Fibroblast of the aortic adventitia (primary cell): ENCODE measurements around the gene PARD6G. TPM values are rescaled to one million over a fixed set of nuclear protein-coding genes. Genes with fewer than 3 reads are reported as not detected.

Source experiments
- DNase-seq: peaks from one replicate; pipeline ENCODE4 v3.0.0-alpha.2; 2010; ENCODE audit warnings: low read depth
- H3K4me3 ChIP-seq: 2 replicates; pipeline ENCODE4 v1.5.1; 2011; ENCODE audit warnings: low read depth, mild to moderate bottlenecking, control low read depth, low read length, moderate library complexity
- CTCF ChIP-seq: IDR thresholded peaks from 2 replicates; pipeline ENCODE4 v1.5.1; 2011; ENCODE audit warnings: mild to moderate bottlenecking, low read length, control low read depth, inconsistent platforms; ENCODE audit not compliant: insufficient read depth
- total RNA-seq: library from RNA; depleted of rRNA; stranded (reverse); fragments of >200 nt; gene quantifications from 2 replicates; pipeline ENCODE4 v1.2.3, GENCODE V29; 2012; ENCODE audit warnings: low replicate concordance

PARD6G gene
- total RNA-seq, 1 donor = 0.54 TPM

GRCh38 chr18:80163183-80163582 lies 84.1 kb downstream of the PARD6G start:
- DNase-seq = no peak
- TF ChIP-seq CTCF = no peak
- no peak overlapping the region for H3K4me3 ChIP-seq

- TF ChIP-seq CTCF = no peak
- no peak overlapping the region for H3K4me3 ChIP-seq
- DNase-seq = no peak
Observed at GRCh38 chr18:80161781-80162417, 85.4 kb downstream of the PARD6G start.

- DNase-seq = peak; percentile 8
- no peak overlapping the region for H3K4me3 ChIP-seq
- TF ChIP-seq CTCF = peak; percentile 48
Observed at GRCh38 chr18:80159713-80160636, 87.3 kb downstream of the PARD6G start.

GRCh38 chr18:80158365-80158764 lies 88.9 kb downstream of the PARD6G start:
- no peak overlapping the region for H3K4me3 ChIP-seq
- DNase-seq = no peak
- TF ChIP-seq CTCF = no peak

- peak; percentile 83 for DNase-seq
- H3K4me3 ChIP-seq = no peak overlapping the region
- peak; percentile 99 for TF ChIP-seq CTCF
Observed at GRCh38 chr18:80157708-80158343, 89.5 kb downstream of the PARD6G start.

GRCh38 chr18:80154293-80154692 lies 93.0 kb downstream of the PARD6G start:
- peak; percentile 51 for TF ChIP-seq CTCF
- no peak overlapping the region for H3K4me3 ChIP-seq
- DNase-seq = peak; percentile 29
